GM19023 (cell line): Measurements from ENCODE around the gene NID1.
"Not testable (repeated sequence)": the region's sequence is repeated elsewhere in the genome, so short reads cannot be mapped to it uniquely, and the experiment has no call there.

ENCODE experiments used
- ATAC-seq: cut with Tn5 transposase; IDR thresholded peaks from one replicate; pipeline ENCODE4 v1.9.1; 2021; ENCODE audit warnings: mild to moderate bottlenecking, moderate library complexity; ENCODE audit not compliant: unreplicated experiment

NID1 gene

DNA sequence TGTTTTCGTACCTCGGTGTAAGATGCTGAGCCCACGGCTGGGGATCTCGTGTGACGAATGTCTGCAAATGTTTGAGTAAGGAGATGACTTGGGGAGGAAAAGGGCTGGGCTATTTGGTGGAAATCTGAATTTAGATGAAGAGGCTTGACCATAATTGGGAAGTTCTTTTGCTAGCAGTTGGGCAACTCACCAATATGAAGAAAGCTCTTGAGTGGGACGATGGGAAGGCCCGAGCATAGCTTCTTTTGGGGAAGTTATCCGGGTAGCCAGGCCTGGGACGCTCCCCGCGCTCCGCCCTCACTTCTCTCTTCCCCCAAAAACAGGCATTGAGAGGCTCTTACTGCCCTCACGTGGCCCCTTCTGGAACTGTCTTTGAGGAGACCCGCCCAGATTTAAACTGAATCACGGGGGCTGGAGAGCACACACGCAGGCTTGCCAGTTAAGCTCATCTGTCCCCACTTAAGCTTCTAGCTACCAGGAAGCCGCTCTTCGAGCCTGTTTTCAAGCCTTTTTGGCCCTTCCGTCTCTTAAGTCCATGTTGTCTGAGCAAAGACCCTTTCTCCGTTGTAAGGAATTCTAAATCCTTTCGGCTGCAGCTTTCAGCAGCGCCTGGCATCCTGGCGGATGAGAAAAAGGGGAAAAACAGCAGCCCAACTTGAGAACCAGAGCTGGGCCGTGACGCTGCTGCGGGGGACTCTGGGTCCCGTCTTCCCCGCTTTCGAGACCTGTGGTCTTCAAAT is 93.1 kb downstream of the NID1 start:
- peak; percentile 97 for ATAC-seq

DNA sequence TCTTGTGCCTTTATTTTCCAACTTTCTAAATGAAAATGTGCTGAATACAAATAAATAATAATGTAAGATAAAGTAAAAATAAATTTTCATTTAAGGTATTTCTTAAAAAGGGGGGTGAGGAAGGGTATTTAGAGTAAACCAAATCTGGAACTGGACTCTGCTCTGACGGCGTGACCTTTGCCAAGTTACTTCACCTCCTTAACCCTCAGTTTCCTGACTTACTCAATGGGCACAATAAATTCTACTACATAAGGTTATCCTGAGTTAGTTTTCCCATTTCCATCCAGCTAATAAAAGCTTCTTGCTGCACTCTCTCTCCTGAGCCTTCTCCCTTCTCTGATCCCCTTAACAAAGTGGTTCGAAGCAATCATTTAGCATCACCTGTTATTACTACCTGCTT is 93.9 kb downstream of the NID1 start:
- ATAC-seq: no peak

DNA sequence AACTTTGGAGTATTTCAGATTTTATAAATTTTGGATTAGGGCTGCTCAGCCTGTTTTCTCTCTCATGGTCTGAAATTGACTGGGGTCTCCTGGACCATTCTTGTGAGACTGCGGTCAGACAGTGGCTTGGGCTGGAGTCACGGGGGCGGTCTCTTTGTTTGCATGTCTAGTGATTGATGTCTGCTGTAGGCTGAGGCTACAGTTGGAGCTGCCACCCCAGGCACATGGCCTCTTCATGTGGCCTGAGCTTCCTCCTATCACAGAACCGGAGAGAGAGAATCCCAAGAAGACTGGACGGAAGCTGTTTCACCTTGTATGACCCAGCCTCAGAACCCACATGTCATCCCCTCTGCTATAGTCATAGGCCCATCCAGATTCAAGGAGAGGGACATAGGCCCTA is 96.1 kb downstream of the NID1 start:
- ATAC-seq: no peak

DNA sequence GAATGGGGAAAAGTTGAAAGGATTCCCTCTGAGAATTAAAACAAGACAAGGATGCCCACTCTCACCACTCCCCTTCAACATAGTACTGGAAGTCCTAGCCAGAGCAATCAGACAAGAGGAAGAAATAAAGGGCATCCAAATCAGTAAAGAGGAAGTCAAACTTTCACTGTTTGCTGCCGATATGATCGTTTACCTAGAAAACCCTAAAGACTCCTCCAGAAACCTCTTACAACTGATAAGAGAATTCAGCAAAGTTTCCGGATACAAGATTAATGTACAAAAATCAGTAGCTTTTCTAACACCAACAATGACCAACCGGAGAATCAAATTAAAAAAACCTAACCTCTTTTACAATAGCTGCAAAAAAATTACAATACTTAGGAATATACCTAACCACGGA is 98.8 kb downstream of the NID1 start:
- not testable (repeated sequence) for ATAC-seq

DNA sequence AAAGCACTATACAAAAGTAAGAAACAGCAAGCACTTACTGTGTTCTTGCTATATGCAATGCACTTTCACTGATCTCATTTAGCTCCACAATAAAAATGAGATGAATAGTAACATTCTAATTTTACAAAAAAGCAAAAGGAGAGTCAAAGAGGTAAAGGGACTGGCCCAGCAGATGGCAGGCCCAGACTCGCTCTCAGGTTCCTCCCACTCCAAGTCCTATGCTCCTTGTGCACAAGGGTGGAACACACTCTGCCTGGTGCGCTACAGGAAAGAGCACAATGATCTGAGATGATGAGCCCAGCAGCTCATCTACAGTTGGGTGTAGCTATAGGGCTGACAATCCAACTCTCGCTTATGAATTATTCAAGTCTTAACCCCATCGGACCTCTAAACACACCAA is 104.1 kb downstream of the NID1 start:
- no peak for ATAC-seq

DNA sequence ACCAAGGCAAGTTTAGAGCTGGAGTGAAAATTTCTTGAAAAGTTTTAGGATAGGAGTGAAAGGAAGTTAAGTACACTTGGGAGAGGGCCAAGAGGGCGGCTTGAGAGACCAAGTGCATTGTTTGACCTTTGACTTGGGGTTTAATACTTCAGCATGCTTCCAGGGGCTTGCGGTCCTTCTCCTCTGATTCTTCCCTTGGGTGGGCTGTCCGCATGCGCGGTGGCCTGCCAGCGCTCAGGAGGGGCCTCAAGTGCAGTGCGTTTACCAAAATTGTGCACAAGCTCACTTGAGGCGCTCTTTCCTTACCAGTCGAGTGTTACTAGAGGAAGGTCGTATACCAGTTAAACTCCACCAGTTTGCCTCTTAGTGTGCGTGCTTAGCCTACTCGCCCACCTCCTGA is 106.9 kb downstream of the NID1 start:
- ATAC-seq: no peak

DNA sequence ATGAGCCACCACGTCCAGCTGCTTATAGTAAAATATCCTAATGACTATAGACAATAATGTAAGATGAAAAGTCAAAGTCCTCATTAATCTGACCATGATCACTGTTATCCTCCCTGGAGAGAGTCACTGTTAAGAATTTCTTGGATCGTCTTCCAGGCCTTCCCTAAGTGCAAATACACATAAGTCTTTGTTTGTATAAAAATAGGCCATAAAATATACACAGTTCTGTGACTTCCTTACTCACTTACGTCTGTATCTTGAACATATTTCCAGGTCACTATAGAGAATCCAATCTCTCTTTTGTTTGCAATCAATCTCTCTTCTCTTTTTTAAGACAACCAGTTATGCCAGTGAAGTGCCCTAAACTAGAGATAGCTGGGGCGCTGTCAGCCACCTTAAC is 109.1 kb downstream of the NID1 start:
- no peak for ATAC-seq

DNA sequence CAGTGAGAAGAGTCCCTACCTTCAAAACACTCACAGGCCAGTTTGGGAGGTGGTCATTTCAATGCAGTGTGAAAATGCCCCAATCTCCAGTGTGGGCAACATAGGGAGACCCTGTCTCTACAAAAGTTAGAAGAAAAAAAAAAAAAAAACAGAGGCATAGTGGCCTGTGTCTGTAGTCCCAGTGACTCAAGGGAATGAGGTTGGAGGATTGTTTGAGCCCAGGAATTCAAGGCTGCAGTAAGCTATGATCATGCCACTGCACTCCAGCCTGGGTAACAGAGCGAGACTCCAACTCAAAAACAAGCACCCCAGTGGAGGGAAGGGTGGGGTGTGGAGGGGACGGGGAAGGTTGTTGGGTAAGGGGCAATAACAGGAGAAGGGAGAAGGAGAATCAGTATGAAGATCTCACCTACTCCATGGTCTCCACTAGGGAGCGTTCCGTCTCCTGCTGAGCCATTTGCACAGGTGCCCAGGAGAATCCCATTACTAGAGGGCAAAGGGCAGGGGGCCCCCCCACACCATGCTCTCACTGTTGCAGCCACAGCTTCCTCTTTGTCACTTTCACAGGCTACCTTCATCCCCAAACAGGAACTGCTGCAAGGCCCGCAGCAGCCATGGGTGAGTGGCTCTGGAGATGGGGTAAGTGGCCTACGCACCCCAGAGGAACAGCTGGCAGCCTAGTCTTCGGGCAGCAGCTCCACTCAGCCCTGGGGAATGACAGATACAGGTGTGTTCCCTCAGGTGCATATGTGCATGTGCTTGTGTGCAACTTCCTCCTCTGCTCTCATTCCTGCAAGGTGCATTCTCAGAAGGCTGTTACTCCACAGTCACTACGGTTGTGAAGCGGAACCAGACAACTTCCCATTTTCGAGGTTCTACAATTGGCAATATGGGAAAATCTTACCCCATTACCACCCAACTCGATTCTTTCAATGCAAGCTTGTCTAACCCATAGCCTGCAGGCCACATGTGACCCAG is 110.3 kb downstream of the NID1 start:
- ATAC-seq: peak; percentile 96

DNA sequence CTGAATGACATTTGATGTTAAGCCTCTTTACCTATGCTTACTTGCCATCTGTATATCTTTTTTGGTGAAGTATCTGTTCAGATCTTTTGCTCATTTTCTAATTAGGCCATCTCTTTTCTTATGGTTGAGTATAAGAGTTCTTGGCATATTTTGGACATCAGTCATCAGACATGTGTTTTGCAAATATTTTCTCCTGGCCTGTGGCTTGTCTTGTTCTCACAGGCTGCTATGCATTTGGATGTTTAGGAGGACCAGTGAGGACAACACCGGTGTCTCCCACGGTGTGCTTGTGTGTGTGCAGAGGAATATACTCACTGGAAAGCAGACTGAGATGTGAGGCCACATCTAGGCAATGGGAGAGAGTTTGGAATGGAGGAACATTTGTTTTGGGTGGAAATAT is 111.1 kb downstream of the NID1 start:
- ATAC-seq: no peak

DNA sequence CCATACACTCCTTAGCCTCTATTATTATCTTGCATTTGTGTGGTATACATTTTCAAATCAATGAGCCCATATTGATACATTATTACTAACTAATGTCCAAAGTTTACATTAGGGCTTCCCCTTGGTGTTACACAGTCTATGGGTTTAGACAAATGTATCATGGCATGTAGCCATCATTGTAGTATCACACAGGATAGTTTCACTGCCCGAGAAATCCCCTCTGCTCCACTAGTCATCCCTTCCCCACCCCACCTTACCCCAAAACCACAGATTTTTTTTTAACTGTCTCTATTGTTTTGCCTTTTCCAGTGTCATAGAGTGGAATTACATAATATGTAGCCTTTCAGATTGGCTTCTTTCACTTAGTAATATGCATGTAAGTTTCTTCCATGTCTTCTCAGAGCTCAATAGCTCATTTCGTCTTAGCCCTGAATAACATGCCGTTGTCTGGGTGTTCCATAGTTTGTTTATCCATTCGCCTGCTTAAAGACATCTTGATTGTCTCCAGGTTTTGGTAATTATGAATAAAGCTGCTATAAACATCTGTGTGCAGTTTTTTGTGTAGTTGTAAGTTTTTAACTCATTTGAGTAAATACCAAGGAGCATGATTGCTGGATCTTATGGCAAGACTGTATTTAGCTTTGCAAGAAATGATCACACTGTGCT is 111.8 kb downstream of the NID1 start:
- ATAC-seq: peak; percentile 36

DNA sequence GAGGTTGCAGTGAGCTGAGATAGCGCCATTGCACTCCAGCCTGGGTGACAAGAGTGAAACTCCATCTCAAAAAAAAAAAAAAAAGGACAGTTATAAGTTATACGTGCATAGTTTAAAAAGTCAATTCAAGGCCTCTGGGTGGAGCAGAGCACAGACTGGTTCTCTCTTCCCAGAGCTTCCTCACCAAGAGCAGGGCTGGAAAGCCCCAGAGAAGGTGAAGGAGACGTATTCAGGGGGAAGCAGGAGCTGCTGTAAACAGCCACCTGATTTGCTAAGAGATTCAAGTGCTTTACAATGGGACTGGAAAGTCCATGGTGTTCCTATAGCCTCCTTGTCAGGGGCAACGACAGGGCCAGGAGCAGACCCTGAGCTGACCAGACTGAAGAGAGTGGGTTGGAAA is 113.2 kb downstream of the NID1 start:
- ATAC-seq: no peak

DNA sequence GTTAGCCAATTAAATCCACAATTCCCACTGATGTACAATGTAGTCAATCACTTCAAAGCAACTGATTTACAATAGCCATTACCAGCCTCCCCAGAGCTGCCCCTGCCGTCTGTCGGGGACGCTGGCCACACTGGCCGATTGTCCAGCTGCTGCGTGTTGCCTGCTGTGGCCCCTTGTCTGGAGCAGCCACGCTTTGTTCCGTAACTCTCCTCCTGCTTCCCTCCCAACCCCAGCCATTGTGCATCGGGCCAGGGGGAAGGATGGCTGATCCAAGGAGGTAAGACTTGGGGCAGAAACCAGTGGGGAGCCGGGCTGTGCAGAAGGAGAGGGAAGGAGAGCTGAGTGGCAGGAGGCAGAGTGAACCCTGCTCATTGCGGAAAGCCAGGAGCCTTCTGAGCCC is 114.6 kb downstream of the NID1 start:
- no peak for ATAC-seq

DNA sequence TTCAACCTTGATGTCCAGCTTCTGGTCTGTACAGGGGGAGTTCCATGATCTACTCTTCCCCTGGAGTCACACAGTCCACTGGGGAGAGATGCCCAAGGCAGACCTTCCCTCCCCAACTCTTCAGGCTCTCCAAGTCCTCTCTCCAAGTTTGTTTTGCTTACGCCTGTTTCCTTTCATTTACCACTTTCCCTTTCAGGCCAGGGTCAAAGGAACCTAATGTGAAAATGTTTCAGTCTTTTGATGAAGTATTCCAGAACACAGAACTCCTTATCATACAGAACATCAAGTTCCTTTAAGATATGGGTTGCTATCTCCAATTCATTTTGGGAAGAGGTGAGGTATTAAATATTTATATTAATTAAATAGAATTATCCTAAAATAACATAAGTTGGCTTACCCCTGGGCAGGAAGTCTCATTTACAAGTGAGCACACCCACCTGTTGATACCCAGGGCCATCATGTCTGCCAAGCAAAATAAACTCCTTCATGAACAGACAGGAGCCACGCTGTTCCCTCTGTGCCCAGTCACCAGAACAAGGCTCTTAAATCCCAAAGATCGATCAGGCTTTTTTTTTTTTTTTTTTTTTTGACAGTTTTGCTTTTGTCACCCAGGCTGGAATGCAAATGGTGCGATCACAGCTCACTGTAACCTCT is 116.0 kb downstream of the NID1 start:
- no peak for ATAC-seq

DNA sequence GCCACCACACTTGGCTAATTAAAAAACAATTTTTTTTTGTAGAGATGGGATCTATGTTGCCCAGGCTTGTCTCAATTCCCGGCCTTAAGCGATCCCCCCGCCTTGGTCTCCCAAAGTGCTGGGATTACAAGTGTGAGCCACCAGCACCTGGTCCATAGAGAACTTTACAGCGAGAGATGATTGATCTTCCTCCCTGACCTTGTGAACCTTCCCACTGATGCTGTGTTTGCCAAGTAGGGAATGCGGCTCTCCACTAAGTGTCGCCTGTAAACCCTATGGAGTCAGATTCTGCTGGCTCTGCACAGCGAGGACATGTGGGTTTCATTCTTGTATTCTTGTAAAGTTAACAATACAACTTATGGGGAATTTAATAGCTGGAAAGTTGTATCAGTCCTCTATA is 116.9 kb downstream of the NID1 start:
- no peak for ATAC-seq

DNA sequence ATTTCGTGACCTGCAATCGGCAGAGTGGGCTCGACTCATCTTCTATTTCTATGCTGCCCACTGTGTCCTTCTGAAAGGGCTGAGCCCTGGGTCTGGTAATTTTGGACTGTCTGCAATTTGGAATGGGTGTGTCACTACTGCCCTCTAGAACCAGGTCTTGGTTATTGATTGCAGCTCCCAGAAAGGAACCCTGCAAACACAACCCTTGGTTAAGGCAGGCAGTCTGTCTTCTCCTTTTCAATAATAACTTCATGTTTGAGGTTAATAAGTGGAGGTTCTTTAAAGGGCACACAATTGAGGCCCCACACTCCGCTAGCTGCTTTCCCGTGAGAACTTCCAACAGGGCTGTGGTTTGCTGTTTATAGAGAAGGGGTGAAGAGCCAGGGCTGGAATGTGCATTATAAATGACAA is 118.3 kb downstream of the NID1 start:
- ATAC-seq: peak; percentile 45

DNA sequence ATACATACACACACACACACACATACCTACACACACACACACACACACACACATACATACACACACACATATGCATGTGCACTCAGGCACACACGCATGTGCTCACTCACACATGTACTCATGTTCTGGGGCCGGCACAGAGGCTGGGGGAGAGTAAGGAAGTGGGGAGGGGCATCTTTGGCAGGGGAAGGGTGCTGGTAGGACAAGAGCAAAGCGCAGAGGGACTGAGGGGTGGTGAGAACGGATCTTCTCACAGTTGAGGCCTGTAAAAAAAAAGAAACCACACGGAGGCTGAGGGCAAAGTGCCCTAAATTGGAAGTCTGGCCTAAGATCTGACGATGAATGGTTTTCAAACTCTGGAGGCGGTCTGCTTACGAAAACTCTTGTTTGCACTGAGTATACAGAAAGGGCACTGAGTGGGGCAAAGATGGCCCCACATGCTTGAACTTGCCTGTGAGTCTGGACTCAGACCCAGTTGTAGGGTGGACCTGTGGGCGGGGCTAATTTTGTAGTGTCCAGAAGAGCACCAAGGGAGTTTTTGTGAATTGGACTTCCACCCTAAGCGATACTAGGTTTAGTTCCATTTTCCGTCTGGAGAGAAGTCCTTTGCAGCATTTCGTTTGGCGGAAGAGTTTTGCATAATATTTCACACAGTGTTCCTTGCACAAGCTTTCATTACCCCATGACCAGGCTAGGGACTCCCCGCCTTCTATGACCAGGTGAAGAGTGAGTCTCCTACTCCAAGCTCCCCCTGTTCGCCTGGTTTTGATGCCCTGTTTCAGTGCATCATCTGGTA is 118.9 kb downstream of the NID1 start:
- peak; percentile 75 for ATAC-seq

DNA sequence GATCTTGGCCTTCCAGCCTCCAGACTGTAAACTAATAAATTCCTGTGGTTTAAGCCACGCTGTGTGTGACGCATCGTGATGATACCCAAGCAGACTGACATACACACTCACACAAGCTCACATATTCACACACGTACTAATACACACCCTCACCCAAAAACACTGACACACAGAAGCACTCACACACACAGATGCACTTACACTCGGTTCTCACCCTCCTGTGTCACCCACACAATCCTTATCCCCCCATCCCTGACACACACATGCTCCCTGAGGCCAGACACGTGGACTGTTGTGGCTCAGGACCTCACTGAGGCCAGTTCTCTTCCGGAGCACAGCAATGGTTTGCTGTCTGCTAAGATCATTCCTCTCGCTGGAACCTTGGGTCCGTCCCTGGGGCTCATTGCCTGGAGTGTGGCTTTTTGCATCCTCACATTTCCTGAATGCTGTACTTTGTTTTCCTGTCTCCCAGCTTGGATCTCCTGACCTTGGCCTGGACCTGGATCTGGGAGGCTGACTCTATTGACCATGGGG is 121.2 kb downstream of the NID1 start:
- ATAC-seq: no peak

DNA sequence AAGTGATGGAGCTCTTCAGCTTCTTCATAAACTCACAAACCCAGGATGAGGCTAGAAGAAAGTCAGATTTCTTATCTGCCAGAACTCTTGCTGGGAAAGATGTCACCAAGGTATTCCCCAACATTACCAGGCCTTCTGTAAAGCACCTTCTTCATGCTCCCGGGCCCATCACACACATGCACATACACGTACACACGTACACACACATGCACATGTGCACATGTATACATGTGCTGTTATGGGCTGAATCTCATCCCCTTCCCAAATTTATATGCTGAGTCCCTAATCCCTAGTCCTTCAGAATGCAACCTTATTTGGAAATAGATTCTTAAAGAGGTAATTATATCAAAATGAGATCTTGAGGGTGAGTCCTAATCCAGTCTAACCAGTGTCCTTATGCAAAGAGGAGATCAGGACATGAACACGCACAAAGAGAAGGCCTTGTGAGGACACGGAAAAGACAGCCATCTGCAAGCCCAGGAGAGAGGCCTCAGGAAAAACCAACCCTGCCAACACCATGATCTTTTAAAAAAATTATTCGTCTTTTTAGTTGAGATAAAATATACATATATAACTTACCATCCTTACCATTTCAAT is 121.8 kb downstream of the NID1 start:
- ATAC-seq: no peak

DNA sequence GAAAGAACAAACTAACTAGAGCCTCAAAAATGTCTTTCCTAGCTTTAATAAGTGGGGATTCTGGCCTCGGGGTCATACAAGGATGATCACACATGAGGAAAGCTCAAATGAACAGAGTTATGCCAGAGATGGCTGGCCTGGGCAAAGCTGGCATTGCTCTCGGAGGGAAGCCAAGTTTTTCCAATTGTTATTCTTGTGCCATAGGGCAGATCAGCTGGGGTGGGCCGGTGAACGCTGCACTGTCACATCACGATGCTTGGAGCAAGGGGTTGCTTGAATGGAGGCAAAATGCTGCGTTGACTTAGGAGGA is 122.3 kb downstream of the NID1 start:
- ATAC-seq: no peak
